T-helper 1 cell treated with Interleukin-12 subunit alpha and Interleukin-12 subunit beta and Interleukin-4 antibody, amounts not matched to agents 30 μg/mL and 1 μg/mL, for 36 hours (primary cell): ENCODE data around the gene RPL37A.
"Not testable (repeated sequence)": the region's sequence is repeated elsewhere in the genome, so short reads cannot be mapped to it uniquely, and the experiment has no call there.

Experiments
- H3K27ac Mint-ChIP-seq: one replicate; pipeline ENCODE4 v1.8.0; 2021; ENCODE audit warnings: mild to moderate bottlenecking, mixed read lengths
- H3K27me3 Mint-ChIP-seq: one replicate; pipeline ENCODE4 v1.8.0; 2021; ENCODE audit warnings: low read depth, mixed read lengths
- H3K36me3 Mint-ChIP-seq: one replicate; pipeline ENCODE4 v1.8.0; 2021; ENCODE audit warnings: low read depth, mixed read lengths
- H3K4me1 Mint-ChIP-seq: one replicate; pipeline ENCODE4 v1.8.0; 2021; ENCODE audit warnings: low read depth, mixed read lengths
- H3K4me3 Mint-ChIP-seq: one replicate; pipeline ENCODE4 v1.8.0; 2021; ENCODE audit warnings: mild to moderate bottlenecking, moderate library complexity, mixed read lengths
- H3K9me3 Mint-ChIP-seq: one replicate; pipeline ENCODE4 v1.8.0; 2021; ENCODE audit warnings: mixed read lengths

RPL37A gene

DNA sequence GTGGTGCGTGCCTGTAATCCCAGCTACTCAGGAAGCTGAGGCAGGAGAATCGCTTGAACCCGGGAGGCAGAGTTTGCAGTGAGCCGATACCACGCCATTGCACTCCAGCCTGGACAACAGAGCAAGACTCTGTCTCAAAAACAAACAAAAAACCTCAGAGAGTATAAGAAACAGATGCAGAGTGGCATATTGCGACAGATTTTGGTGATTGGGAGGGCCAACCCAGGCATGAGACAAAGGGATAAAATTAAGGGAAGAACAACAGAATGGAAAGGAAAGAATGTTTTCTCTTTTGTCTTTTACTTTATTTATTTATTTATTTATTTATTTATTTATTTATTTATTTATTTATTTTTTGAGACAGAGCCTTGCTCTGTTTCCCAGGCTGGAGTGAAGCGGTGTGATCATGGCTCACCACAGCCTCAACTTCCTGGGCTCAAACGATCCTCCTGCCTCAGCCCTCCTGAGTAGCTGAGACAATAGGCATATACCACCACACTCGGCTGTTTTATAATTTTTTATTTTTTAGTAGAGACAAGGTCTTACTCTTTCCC lies 20.0 kb downstream of the RPL37A start:
- H3K27me3 Mint-ChIP-seq, H3K36me3 Mint-ChIP-seq, H3K27ac Mint-ChIP-seq, H3K9me3 Mint-ChIP-seq, H3K4me3 Mint-ChIP-seq, H3K4me1 Mint-ChIP-seq: not testable (repeated sequence)

- Mint-ChIP-seq H3K4me3 (no peak overlapping the region), H3K9me3 (no peaks in the 10 kb centered on the region), H3K4me1 (no peaks in the 10 kb centered on the region), H3K27ac (no peak overlapping the region), H3K36me3 (no peaks in the 10 kb centered on the region), H3K27me3 (no peaks in the 10 kb centered on the region)
These were observed 20.6 kb downstream of the RPL37A start for GRCh38 chr2:216519154-216519762.

DNA sequence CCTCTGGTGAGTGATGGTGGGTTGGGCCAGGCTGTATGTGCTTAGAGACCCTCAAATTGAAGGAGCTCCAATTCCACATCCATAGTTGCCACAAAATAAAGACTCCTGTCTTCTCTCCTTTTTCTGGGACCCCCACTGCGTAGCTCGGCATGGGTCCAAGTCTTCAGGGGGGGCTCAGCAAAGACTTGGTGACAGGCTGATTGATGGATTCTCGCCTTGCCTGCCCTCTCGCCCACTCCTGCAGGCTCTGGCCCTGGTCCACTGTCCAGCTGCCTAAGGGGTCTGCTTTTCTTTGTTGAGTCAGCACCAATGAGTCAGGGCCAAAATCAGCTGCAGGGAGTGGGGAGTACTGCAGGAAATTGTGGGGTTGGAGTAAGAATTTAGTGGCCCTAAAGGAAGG lies 21.5 kb downstream of the RPL37A start:
- no peaks in the 10 kb centered on the region for H3K36me3 Mint-ChIP-seq
- no peaks in the 10 kb centered on the region for H3K4me1 Mint-ChIP-seq
- no peak overlapping the region for H3K27ac Mint-ChIP-seq
- H3K9me3 Mint-ChIP-seq = no peaks in the 10 kb centered on the region
- H3K4me3 Mint-ChIP-seq = no peak overlapping the region
- H3K27me3 Mint-ChIP-seq = no peaks in the 10 kb centered on the region

GRCh38 chr2:216522892-216523502 lies 24.4 kb downstream of the RPL37A start:
- Mint-ChIP-seq H3K9me3 (no peaks in the 10 kb centered on the region), H3K4me1 (no peaks in the 10 kb centered on the region), H3K4me3 (no peak overlapping the region), H3K27me3 (no peaks in the 10 kb centered on the region), H3K27ac (no peak overlapping the region), H3K36me3 (no peaks in the 10 kb centered on the region)

DNA sequence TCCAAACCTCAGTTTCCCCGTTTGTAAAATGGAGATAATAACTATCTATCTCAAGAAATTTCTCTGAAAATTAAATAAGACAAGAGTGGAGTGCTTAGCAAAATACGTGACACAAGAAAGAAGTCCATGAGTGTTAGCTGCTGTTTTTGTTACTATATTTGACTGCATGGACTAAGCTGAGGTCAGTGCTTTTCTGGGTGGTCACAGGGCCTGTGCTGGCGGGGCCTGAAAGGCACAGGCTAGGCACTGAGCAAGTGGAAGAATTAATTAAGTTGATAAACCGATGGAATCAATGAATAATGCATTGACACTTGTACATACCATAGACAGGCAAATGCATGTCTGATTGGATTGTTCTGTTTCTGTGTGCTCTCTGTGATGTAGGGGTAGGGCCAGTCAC lies 27.3 kb downstream of the RPL37A start:
- Mint-ChIP-seq H3K27ac (no peak overlapping the region), H3K9me3 (no peaks in the 10 kb centered on the region), H3K27me3 (no peaks in the 10 kb centered on the region), H3K4me1 (no peaks in the 10 kb centered on the region), H3K4me3 (no peak overlapping the region), H3K36me3 (no peaks in the 10 kb centered on the region)

DNA sequence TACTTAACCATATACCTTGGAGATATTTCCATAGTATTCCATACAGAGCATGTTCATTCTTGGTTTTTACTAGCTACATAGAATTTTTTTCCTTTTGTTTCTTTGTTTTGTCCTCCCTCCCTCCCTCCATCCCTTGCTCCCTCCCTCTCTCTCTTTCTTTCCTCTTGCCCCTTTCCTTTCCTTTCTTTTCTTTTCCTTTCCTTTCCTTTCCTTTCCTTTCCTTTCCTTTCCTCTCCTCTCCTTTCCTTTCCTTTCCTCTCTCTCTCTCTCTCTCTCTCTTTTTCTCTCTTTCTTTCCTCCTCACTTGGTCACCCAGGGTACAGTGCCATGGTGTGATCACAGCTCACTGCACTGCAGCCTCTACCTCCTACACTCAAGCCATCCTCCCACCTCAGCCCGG lies 28.3 kb downstream of the RPL37A start:
- H3K27me3 Mint-ChIP-seq = no peaks in the 10 kb centered on the region
- peak overlapping the region; percentile 34 for H3K27ac Mint-ChIP-seq
- H3K4me3 Mint-ChIP-seq = no peak overlapping the region
- H3K36me3 Mint-ChIP-seq = no peaks in the 10 kb centered on the region
- no peaks in the 10 kb centered on the region for H3K9me3 Mint-ChIP-seq
- no peaks in the 10 kb centered on the region for H3K4me1 Mint-ChIP-seq

GRCh38 chr2:216527600-216527999 lies 29.0 kb downstream of the RPL37A start:
- no peaks in the 10 kb centered on the region for H3K9me3 Mint-ChIP-seq
- no peak overlapping the region for H3K27ac Mint-ChIP-seq
- no peaks in the 10 kb centered on the region for H3K36me3 Mint-ChIP-seq
- no peaks in the 10 kb centered on the region for H3K4me1 Mint-ChIP-seq
- no peaks in the 10 kb centered on the region for H3K27me3 Mint-ChIP-seq
- no peak overlapping the region for H3K4me3 Mint-ChIP-seq

DNA sequence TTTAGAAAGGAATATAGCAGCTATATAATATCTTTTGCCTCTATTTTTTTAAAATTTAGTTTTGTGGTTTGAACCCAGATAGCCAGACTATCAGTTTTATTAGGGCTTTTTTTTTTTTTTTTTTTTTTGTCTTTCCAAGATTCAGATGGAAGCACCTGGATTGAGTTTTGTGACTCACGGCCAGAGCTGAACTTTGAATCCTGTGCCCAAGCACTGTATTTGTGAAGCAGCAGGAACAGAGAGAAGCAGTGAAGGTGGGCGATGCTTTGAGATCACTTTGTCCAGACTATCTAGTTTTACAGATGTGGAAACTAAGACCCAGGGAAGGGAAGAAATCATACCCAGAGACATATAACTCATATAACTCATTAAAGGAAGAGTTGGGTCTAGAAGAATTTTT lies 33.9 kb downstream of the RPL37A start:
- peaks cover 6% of the 10 kb centered on the region for H3K4me1 Mint-ChIP-seq
- no peak overlapping the region for H3K4me3 Mint-ChIP-seq
- H3K36me3 Mint-ChIP-seq = no peaks in the 10 kb centered on the region
- H3K27me3 Mint-ChIP-seq = no peaks in the 10 kb centered on the region
- no peak overlapping the region for H3K27ac Mint-ChIP-seq
- no peaks in the 10 kb centered on the region for H3K9me3 Mint-ChIP-seq

DNA sequence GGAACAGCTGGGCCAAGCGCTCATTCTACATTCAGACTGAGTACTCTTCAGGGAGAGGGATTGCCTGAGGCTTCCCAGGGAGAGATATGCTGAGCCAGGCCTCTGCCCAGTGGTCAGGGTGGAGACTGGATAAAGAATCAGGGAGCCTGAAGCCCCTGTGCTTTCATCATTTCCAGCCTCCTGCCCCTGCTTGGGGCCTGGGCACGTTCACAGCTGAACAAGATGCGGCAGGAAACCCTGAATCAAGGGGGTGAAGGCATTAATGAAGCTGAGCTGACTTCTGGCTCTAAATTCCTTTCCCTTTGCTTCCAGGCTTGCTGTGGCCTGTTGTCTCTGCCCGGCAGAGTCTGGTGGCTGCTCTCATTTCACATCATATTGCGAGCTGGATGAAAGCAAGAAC lies 35.0 kb downstream of the RPL37A start:
- Mint-ChIP-seq H3K4me3 (no peak overlapping the region), H3K4me1 (peaks cover 6% of the 10 kb centered on the region), H3K36me3 (no peaks in the 10 kb centered on the region), H3K27ac (no peak overlapping the region), H3K27me3 (no peaks in the 10 kb centered on the region), H3K9me3 (no peaks in the 10 kb centered on the region)

- no peak overlapping the region for H3K27ac Mint-ChIP-seq
- no peaks in the 10 kb centered on the region for H3K27me3 Mint-ChIP-seq
- peaks cover 6% of the 10 kb centered on the region for H3K4me1 Mint-ChIP-seq
- H3K4me3 Mint-ChIP-seq = no peak overlapping the region
- no peaks in the 10 kb centered on the region for H3K36me3 Mint-ChIP-seq
- H3K9me3 Mint-ChIP-seq = no peaks in the 10 kb centered on the region
These were observed 36.2 kb downstream of the RPL37A start for GRCh38 chr2:216534809-216535208.

DNA sequence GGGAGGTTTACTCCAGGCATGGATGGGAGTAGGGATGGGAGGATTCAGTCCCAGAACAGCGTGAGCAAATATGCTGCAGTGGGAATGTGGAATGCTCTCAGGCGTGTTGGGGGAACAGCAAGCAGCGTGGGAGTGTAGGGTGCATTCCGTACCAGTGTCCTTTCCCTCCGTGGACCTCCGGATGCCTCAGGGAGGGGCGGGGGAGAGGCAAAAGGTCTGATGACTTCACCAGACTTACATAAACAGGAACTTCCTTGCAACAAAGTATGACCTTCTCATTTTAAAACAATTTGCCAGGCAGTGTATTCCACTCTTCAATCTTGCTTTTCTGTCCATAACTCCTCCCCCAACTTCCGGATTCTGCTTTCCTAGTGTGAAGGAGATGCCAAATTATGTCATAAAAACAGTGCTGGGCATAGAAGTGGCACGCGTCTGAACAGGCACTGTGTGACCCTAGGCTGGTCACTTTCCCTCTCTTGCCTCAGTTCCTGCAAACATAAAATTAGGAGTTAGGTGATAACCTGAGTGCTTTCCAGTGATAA lies 36.9 kb downstream of the RPL37A start:
- Mint-ChIP-seq H3K9me3 (no peaks in the 10 kb centered on the region), H3K36me3 (no peaks in the 10 kb centered on the region), H3K27ac (no peak overlapping the region), H3K27me3 (no peaks in the 10 kb centered on the region), H3K4me3 (no peak overlapping the region), H3K4me1 (peaks cover 6% of the 10 kb centered on the region)

- Mint-ChIP-seq H3K9me3 (no peaks in the 10 kb centered on the region), H3K27ac (no peak overlapping the region), H3K4me1 (peaks cover 6% of the 10 kb centered on the region), H3K36me3 (no peaks in the 10 kb centered on the region), H3K4me3 (no peak overlapping the region), H3K27me3 (no peaks in the 10 kb centered on the region)
These were observed 38.1 kb downstream of the RPL37A start for GRCh38 chr2:216536734-216537210.

- Mint-ChIP-seq H3K27me3 (no peaks in the 10 kb centered on the region), H3K36me3 (no peaks in the 10 kb centered on the region), H3K4me1 (peaks cover 6% of the 10 kb centered on the region), H3K9me3 (no peaks in the 10 kb centered on the region), H3K4me3 (no peak overlapping the region), H3K27ac (no peak overlapping the region)
These were observed 38.7 kb downstream of the RPL37A start for GRCh38 chr2:216537366-216537765.

DNA sequence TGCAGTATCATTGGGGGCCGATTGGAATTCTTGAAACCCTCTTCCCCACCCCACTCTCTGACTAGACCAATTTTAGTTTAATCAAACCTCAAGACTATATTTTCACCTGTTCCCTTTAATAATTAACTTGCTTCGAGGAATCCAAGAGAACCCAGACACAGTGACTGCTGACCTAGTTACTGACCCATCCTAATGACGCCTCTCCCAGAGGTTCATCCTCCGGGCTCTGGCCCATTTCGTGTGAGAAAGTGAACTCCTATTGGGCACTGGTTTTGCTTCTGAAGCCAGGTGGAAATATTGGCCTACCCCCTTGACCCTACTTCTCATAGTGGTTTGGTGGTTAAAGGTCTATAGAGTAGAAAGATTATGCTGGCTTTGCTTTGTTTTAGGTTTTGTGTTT lies 39.9 kb downstream of the RPL37A start:
- H3K27ac Mint-ChIP-seq = no peak overlapping the region
- H3K4me3 Mint-ChIP-seq = no peak overlapping the region
- H3K9me3 Mint-ChIP-seq = no peaks in the 10 kb centered on the region
- H3K4me1 Mint-ChIP-seq = peaks cover 6% of the 10 kb centered on the region
- no peaks in the 10 kb centered on the region for H3K27me3 Mint-ChIP-seq
- no peaks in the 10 kb centered on the region for H3K36me3 Mint-ChIP-seq

DNA sequence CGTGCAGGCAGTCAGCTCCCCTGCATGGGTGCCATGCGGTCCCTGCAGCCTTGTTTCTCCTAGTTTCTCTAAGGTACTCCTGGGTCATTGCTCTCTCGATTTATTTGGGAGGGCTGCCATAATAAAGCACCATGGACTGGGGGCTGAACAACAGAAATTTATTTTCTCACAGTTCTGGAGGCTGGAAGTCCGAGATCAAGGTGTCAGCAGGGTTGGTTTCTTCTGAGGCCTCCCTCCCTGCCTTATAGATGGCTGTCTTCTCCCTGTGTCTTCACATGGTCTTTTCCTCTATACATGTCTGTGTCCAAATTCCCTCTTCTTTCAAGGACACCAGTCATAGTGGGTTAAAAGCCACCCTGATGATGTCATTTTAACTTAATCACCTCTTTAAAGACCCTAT lies 40.5 kb downstream of the RPL37A start:
- H3K4me3 Mint-ChIP-seq = no peak overlapping the region
- no peaks in the 10 kb centered on the region for H3K27me3 Mint-ChIP-seq
- H3K27ac Mint-ChIP-seq = no peak overlapping the region
- H3K4me1 Mint-ChIP-seq = peaks cover 6% of the 10 kb centered on the region
- H3K36me3 Mint-ChIP-seq = no peaks in the 10 kb centered on the region
- H3K9me3 Mint-ChIP-seq = no peaks in the 10 kb centered on the region
